Islet precursor cell (in vitro differentiated cells): ENCODE measurements around the gene ATCAY.
"Not testable (repeated sequence)": the region's sequence is repeated elsewhere in the genome, so short reads cannot be mapped to it uniquely, and the experiment has no call there.

Source experiments
- DNase-seq: peaks from one replicate; pipeline ENCODE4 v3.0.0-alpha.2; 2018

The ATCAY gene

GRCh38 chr19:3949997-3950859, 69.7 kb downstream of the ATCAY start:
- DNase-seq, result peak; percentile 49

GRCh38 chr19:3950871-3951861, 70.7 kb downstream of the ATCAY start:
- peak; percentile 55 for DNase-seq

- not testable (repeated sequence) for DNase-seq
These were observed 72.3 kb downstream of the ATCAY start for GRCh38 chr19:3952755-3953276.

GRCh38 chr19:3954107-3954506, 73.6 kb downstream of the ATCAY start:
- DNase-seq, result no peak

GRCh38 chr19:3955276-3955675, 74.8 kb downstream of the ATCAY start:
- DNase-seq, result not testable (repeated sequence)

- no peak for DNase-seq
These were observed 75.2 kb downstream of the ATCAY start for GRCh38 chr19:3955688-3956087.

- DNase-seq, result no peak
These were observed 78.6 kb downstream of the ATCAY start for GRCh38 chr19:3958836-3959765.

- no peak for DNase-seq
These were observed 79.3 kb downstream of the ATCAY start for GRCh38 chr19:3959766-3960131.

GRCh38 chr19:3961007-3961406, 80.5 kb downstream of the ATCAY start:
- no peak for DNase-seq

- no peak for DNase-seq
These were observed 83.2 kb downstream of the ATCAY start for GRCh38 chr19:3963458-3964255.

GRCh38 chr19:3964256-3965194, 84.0 kb downstream of the ATCAY start:
- no peak for DNase-seq

GRCh38 chr19:3966051-3967017, 85.8 kb downstream of the ATCAY start:
- DNase-seq, result no peak

GRCh38 chr19:3967983-3968382, 87.5 kb downstream of the ATCAY start:
- DNase-seq, result not testable (repeated sequence)

GRCh38 chr19:3968556-3969434, 88.3 kb downstream of the ATCAY start:
- peak; percentile 100 for DNase-seq

GRCh38 chr19:3969435-3970312, 89.2 kb downstream of the ATCAY start:
- peak; percentile 96 for DNase-seq

GRCh38 chr19:3970313-3970807, 89.9 kb downstream of the ATCAY start:
- DNase-seq, result no peak
